ENCODE results near the gene ATP5F1B. TPM values are rescaled to one million over a fixed set of nuclear protein-coding genes. Genes with fewer than 3 reads are reported as not detected.
A peak's percentile ranks its signal among the peaks of the same experiment; 100 is the strongest.

The ATP5F1B gene
- total RNA-seq, 2 donors from 2014 or later = 155 to 179 TPM

DNA sequence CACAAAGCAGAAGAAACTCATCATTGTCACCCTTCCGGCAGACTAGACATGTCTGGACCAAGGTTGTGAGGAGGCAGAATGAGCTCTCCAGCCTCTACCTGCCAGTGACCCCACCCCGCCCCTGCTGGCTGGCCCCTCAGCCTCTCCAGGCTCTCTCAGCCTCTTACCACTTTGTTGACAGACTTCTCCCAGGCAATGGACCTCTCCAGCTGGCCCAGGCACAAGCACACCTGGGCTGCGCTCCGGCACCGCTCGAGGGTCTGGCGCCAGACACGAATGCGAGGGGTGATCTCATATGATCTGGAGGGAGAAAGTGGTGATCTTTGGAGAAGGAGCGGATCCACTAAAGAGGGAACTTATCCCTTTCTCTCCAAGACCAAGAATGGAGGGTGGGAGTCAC, 46.0 kb downstream of the ATP5F1B start:
- DNase-seq = no peak
- intact Hi-C loops (cut with DNase I) = no loop called here
- TF ChIP-seq, protein P1, sequence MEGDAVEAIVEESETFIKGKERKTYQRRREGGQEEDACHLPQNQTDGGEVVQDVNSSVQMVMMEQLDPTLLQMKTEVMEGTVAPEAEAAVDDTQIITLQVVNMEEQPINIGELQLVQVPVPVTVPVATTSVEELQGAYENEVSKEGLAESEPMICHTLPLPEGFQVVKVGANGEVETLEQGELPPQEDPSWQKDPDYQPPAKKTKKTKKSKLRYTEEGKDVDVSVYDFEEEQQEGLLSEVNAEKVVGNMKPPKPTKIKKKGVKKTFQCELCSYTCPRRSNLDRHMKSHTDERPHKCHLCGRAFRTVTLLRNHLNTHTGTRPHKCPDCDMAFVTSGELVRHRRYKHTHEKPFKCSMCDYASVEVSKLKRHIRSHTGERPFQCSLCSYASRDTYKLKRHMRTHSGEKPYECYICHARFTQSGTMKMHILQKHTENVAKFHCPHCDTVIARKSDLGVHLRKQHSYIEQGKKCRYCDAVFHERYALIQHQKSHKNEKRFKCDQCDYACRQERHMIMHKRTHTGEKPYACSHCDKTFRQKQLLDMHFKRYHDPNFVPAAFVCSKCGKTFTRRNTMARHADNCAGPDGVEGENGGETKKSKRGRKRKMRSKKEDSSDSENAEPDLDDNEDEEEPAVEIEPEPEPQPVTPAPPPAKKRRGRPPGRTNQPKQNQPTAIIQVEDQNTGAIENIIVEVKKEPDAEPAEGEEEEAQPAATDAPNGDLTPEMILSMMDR (IDR thresholded peaks at IDR 0.05) = no peak
- TF ChIP-seq POLR2A (IDR thresholded peaks at IDR 0.05) = no peak

DNA sequence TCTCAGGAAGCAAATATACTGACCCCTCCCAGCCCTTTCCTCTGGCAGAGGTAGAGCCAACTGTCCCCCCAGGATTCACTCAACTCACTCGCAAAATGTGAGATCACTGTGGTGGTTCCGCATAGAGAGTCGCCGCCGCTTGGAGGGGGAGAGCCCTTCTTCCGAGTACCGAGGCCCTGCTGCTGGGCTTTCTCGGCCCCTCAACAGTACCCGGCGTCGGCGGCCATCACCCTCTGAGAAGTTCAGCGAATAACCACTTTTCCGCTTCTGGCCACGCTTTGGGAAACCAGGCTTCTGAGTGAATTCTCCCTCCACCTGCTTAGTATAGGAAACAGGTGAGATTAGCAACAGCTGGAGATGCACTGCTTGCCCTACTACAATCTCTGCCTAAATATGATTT, 46.7 kb downstream of the ATP5F1B start:
- Histone ChIP-seq H3K27me3 (no peaks in the 10 kb centered on the region), H3K9me3 (no peaks in the 10 kb centered on the region), H3K4me1 (no peaks in the 10 kb centered on the region), H3K27ac (no peak overlapping the region), H3K4me3 (no peak overlapping the region), H3K36me3 (replicated peaks in 1 of 2; ENCODE audit: insufficient read depth in 1 of 2, low read depth in 2 of 2) (peaks cover 45 to 59% of the 10 kb centered on the region in 2 donors)
- DNase-seq (no peak), ATAC-seq (no peak)
- TF ChIP-seq, protein P1 (IDR thresholded peaks at IDR 0.05) = no peak
- no peak for TF ChIP-seq POLR2A (IDR thresholded peaks at IDR 0.05)
- intact Hi-C loops (cut with DNase I) = no loop called here
- 95% methylated on average over 15 of the region's 15 CpGs for WGBS, 2 donors

More for the DNA sequence above, 46.0 kb downstream of the ATP5F1B start:
- 92% methylated on average over 10 of the region's 10 CpGs for WGBS, 2 donors
- no peak overlapping the region for H3K27ac ChIP-seq
- peaks cover 52 to 67% of the 10 kb centered on the region in 2 donors for H3K36me3 ChIP-seq (replicated peaks in 1 of 2; ENCODE audit: insufficient read depth in 1 of 2, low read depth in 2 of 2)
- no peak for ATAC-seq
- H3K4me3 ChIP-seq = no peak overlapping the region
- no peaks in the 10 kb centered on the region for H3K27me3 ChIP-seq
- H3K4me1 ChIP-seq = no peaks in the 10 kb centered on the region
- no peaks in the 10 kb centered on the region for H3K9me3 ChIP-seq

DNA sequence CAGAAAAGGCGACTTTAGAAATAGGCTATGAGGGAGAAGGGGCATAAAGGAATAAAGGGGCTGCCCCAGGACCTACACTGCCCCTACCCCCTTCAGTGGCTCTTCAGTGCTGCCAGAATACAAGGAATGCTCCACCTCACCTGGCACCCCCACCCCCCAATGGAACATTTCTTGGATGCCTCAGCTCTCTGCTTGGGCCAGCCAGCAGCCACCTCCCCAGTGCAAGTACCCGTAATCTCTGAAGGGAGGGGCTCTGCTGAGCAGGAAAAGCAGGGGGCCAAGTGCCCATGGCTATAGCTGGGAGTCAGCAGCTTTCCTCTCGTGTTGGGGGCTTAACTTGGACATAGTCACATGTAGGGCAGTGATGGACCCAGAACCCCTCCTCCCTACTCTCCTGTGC, 49.0 kb downstream of the ATP5F1B start:
- 76 to 80% methylated on average over 3 of the region's 3 CpGs for WGBS, 2 donors
- Histone ChIP-seq H3K4me3 (no peak overlapping the region), H3K27me3 (no peaks in the 10 kb centered on the region), H3K4me1 (no peaks in the 10 kb centered on the region), H3K9me3 (no peaks in the 10 kb centered on the region), H3K36me3 (replicated peaks in 1 of 2; ENCODE audit: insufficient read depth in 1 of 2, low read depth in 2 of 2) (peaks cover 38 to 40% of the 10 kb centered on the region in 2 donors), H3K27ac (no peak overlapping the region)
- TF ChIP-seq, protein P1 (IDR thresholded peaks at IDR 0.05) = no peak
- TF ChIP-seq POLR2A (IDR thresholded peaks at IDR 0.05) = no peak
- intact Hi-C loops (cut with DNase I) = no loop called here
- DNase-seq (no peak), ATAC-seq (no peak)

DNA sequence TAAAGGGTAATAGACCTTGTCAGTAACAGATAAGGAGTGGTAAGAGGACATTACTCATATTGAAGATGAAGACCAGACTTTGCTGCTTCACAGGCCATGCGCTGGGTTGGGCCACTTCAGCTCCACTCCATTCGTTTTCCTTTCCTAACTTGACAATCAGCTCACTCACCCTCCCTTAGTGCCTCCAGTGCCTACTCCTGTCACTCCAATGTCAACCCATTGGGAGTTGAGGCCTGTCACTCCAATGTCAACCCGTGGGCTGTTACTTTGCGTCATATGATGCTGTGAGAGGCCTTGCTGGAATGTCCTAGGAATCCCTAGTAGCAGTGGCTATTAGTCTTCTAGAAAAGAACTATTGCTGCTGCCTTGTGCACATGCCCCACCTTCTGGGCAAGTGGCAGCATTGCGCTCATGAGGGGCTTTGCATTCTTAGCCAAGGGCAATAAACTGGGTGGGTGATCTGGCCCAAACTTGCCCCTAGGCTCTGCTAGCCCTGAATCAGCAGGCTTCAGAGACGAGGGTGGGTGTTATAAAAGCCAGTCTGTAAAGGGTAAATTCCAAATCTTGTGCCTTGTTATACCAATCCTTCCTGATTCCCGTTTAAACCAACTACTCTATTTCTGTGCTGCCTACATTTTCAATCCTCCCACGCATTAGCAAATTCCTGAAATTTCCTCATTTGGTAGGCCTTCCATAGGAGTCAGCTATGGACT, 51.7 kb downstream of the ATP5F1B start:
- peaks cover 11 to 13% of the 10 kb centered on the region in 2 donors for H3K36me3 ChIP-seq (replicated peaks in 1 of 2; ENCODE audit: insufficient read depth in 1 of 2, low read depth in 2 of 2)
- no peak for TF ChIP-seq POLR2A (IDR thresholded peaks at IDR 0.05)
- TF ChIP-seq, protein P1 (IDR thresholded peaks at IDR 0.05) = peak; percentile 55 to 67 (median 60)
- H3K27me3 ChIP-seq = no peaks in the 10 kb centered on the region
- intact Hi-C loops (cut with DNase I) = no loop called here
- H3K4me3 ChIP-seq = no peak overlapping the region
- ATAC-seq (peak; percentile 60), DNase-seq (peak; percentile 40 to 58 (median 42))
- H3K27ac ChIP-seq = peak overlapping the region in 2 of 4 donors; percentile 9 to 22
- no peaks in the 10 kb centered on the region for H3K4me1 ChIP-seq
- 52 to 53% methylated on average over 7 to 8 of the region's 8 CpGs for WGBS, 2 donors
- H3K9me3 ChIP-seq = no peaks in the 10 kb centered on the region

DNA sequence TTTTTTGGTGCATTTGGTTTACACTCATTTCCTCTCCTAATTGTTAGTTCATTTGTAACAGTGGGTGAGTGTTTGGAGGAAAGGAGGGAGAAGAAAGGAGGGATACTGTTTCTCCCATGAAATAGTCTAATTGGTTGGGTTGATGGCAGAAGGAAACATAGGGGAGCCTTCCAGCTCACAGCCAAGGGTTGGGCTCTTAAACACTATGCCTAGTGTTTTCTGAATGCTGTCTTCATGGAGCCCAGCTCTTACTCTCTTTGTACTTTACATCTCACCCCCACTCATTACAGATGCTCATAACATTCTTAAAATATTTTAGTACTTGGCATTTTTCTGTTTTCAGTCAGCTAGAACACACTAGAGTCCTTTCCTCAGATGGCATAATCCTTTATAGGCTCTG, 53.8 kb downstream of the ATP5F1B start:
- Histone ChIP-seq H3K27me3 (no peaks in the 10 kb centered on the region), H3K9me3 (no peaks in the 10 kb centered on the region), H3K4me3 (no peak overlapping the region), H3K36me3 (replicated peaks in 1 of 2; ENCODE audit: insufficient read depth in 1 of 2, low read depth in 2 of 2) (peaks cover 0 to 6% of the 10 kb centered on the region in 2 donors), H3K4me1 (no peaks in the 10 kb centered on the region), H3K27ac (no peak overlapping the region)
- DNase-seq = no peak
- ATAC-seq = no peak
- intact Hi-C loops (cut with DNase I) = no loop called here
- no peak for TF ChIP-seq POLR2A (IDR thresholded peaks at IDR 0.05)
- TF ChIP-seq, protein P1 (IDR thresholded peaks at IDR 0.05) = no peak
